ENCODE data around the gene LRRC75A.
"Not testable (repeated sequence)": the region's sequence is repeated elsewhere in the genome, so short reads cannot be mapped to it uniquely, and the experiment has no call there.

The LRRC75A gene

GRCh38 chr17:16432017-16432416 lies 60.0 kb downstream of the LRRC75A start:
- no peak for DNase-seq (ENCODE audit: low spot score)

GRCh38 chr17:16430650-16431049 lies 61.3 kb downstream of the LRRC75A start:
- DNase-seq (ENCODE audit: low spot score) = no peak

GRCh38 chr17:16429083-16429482 lies 62.9 kb downstream of the LRRC75A start:
- DNase-seq (ENCODE audit: low spot score) = no peak

- DNase-seq (ENCODE audit: low spot score) = no peak
Observed at GRCh38 chr17:16428098-16428882, 63.7 kb downstream of the LRRC75A start.

- no peak for DNase-seq (ENCODE audit: low spot score)
Observed at GRCh38 chr17:16427020-16427419, 65.0 kb downstream of the LRRC75A start.

GRCh38 chr17:16425698-16426659 lies 66.0 kb downstream of the LRRC75A start:
- no peak for DNase-seq (ENCODE audit: low spot score)

- no peak for DNase-seq (ENCODE audit: low spot score)
Observed at GRCh38 chr17:16425202-16425601, 66.8 kb downstream of the LRRC75A start.

- no peak for DNase-seq (ENCODE audit: low spot score)
Observed at GRCh38 chr17:16423226-16423872, 68.6 kb downstream of the LRRC75A start.

GRCh38 chr17:16422416-16422815 lies 69.6 kb downstream of the LRRC75A start:
- DNase-seq (ENCODE audit: low spot score) = no peak

- DNase-seq (ENCODE audit: low spot score) = peak; percentile 69
Observed at GRCh38 chr17:16419929-16420271, 72.1 kb downstream of the LRRC75A start.

- peak; percentile 92 for DNase-seq (ENCODE audit: low spot score)
Observed at GRCh38 chr17:16419074-16419928, 72.7 kb downstream of the LRRC75A start.

- DNase-seq (ENCODE audit: low spot score) = no peak
Observed at GRCh38 chr17:16418685-16419068, 73.3 kb downstream of the LRRC75A start.

GRCh38 chr17:16417896-16418684 lies 73.9 kb downstream of the LRRC75A start:
- DNase-seq (ENCODE audit: low spot score) = no peak

- no peak for DNase-seq (ENCODE audit: low spot score)
Observed at GRCh38 chr17:16417399-16417798, 74.6 kb downstream of the LRRC75A start.

- DNase-seq (ENCODE audit: low spot score) = peak; percentile 50
Observed at GRCh38 chr17:16415031-16415924, 76.7 kb downstream of the LRRC75A start, which contains the start of gene TRPV2. Gene TRPV2 (plus strand): TSS chr17:16415571. CDS start chr17:16417669, 2,098 bp downstream.

GRCh38 chr17:16407911-16408588 lies 83.9 kb downstream of the LRRC75A start:
- peak; percentile 38 for DNase-seq (ENCODE audit: low spot score)

- peak; percentile 53 for DNase-seq (ENCODE audit: low spot score)
Observed at GRCh38 chr17:16406742-16407674, 85.0 kb downstream of the LRRC75A start.

- not testable (repeated sequence) for DNase-seq (ENCODE audit: low spot score)
Observed at GRCh38 chr17:16403847-16404246, 88.1 kb downstream of the LRRC75A start.

Measured in hepatic stellate cell (primary cell).